PC-9 (cell line): ENCODE data around the gene LRMDA.

Source experiments
- CTCF ChIP-seq: fragments of 200-600 bp; sonication (generic); conservative IDR thresholded peaks from 2 replicates; pipeline ENCODE4 v1.6.1; 2017; ENCODE audit warnings: mixed run types, antibody characterized with exemption, mild to moderate bottlenecking, moderate library complexity
- EZH2 ChIP-seq: fragments of 200-600 bp; sonication (generic); IDR thresholded peaks from 2 replicates; pipeline ENCODE4 v1.8.0; 2017; ENCODE audit warnings: antibody characterized with exemption, low read depth

- TF ChIP-seq CTCF (no peak), EZH2 (no peak)
Observed at GRCh38 chr10:75508814-75509306, 77.4 kb downstream of the LRMDA start.
